Measurements from ENCODE around the gene FBLN5. TPM values are rescaled to one million over a fixed set of nuclear protein-coding genes. Genes with fewer than 3 reads are reported as not detected.

Gene FBLN5
- total and polyA plus RNA-seq, 11 donors: 26.0 to 129 (median 40.3) TPM

GRCh38 chr14:91935586-91935985 is 11.9 kb downstream of the FBLN5 start:
- no peaks in the 10 kb centered on the region for H3K9me3 ChIP-seq
- ATAC-seq: no peak
- no peaks in the 10 kb centered on the region for H3K27me3 ChIP-seq
- H3K4me3 ChIP-seq: no peak overlapping the region
- peaks cover 0 to 63% (median 10%) of the 10 kb centered on the region in 9 donors for H3K36me3 ChIP-seq
- intact Hi-C loops (cut with DNase I): no loop called here
- no peak for DNase-seq
- 89 to 95% (median 93%) methylated on average over 6 of the region's 6 CpGs for WGBS, 4 donors
- H3K27ac ChIP-seq: peak overlapping the region in 4 of 12 donors; percentile 33 to 68 (median 64)
- no peak for TF ChIP-seq CTCF (IDR thresholded peaks at IDR 0.05)
- no peak for TF ChIP-seq POLR2A (IDR thresholded peaks at IDR 0.05)
- peaks cover 0 to 18% (median 0%) of the 10 kb centered on the region in 12 donors for H3K4me1 ChIP-seq

GRCh38 chr14:91934554-91935285 is 12.8 kb downstream of the FBLN5 start:
- ATAC-seq (peak in 3 of 4 donors; percentile 36 to 63 (median 50)), DNase-seq (peak in 2 of 5 donors; percentile 46 to 47)
- Histone ChIP-seq H3K4me3 (no peak overlapping the region), H3K9me3 (no peaks in the 10 kb centered on the region), H3K4me1 (peaks cover 0 to 27% (median 0%) of the 10 kb centered on the region in 12 donors), H3K36me3 (peaks cover 0 to 57% (median 4%) of the 10 kb centered on the region in 9 donors), H3K27me3 (no peaks in the 10 kb centered on the region), H3K27ac (peak overlapping the region in 3 of 12 donors; percentile 33 to 68 (median 65))
- WGBS, 4 donors: 62 to 68% (median 65%) methylated on average over 8 of the region's 8 CpGs
- no peak for TF ChIP-seq CTCF (IDR thresholded peaks at IDR 0.05)
- no peak for TF ChIP-seq POLR2A (IDR thresholded peaks at IDR 0.05)
- intact Hi-C loops (cut with DNase I): no loop called here

- WGBS, 4 donors: 79 to 81% (median 80%) methylated on average over 10 to 11 of the region's 11 CpGs
- DNase-seq: no peak
- Histone ChIP-seq H3K4me3 (no peak overlapping the region), H3K9me3 (no peaks in the 10 kb centered on the region), H3K36me3 (peaks cover 0 to 28% (median 0%) of the 10 kb centered on the region in 9 donors), H3K27me3 (no peaks in the 10 kb centered on the region), H3K27ac (peak overlapping the region in 3 of 12 donors; percentile 1 to 43 (median 42)), H3K4me1 (peaks cover 0 to 43% (median 0%) of the 10 kb centered on the region in 12 donors)
- intact Hi-C loops (cut with DNase I): no loop called here
- TF ChIP-seq POLR2A (IDR thresholded peaks at IDR 0.05) (no peak), CTCF (IDR thresholded peaks at IDR 0.05) (no peak)
- ATAC-seq: peak; percentile 30 to 77 (median 64)
Measured at GRCh38 chr14:91931478-91932088, 15.9 kb downstream of the FBLN5 start.

GRCh38 chr14:91929700-91930099 is 17.8 kb downstream of the FBLN5 start:
- intact Hi-C loops (cut with DNase I): no loop called here
- no peak for TF ChIP-seq POLR2A (IDR thresholded peaks at IDR 0.05)
- no peak for TF ChIP-seq CTCF (IDR thresholded peaks at IDR 0.05)
- 62 to 74% (median 64%) methylated on average over 3 of the region's 3 CpGs for WGBS, 4 donors
- ATAC-seq (no peak), DNase-seq (no peak)
- Histone ChIP-seq H3K4me1 (peaks cover 0 to 59% (median 5%) of the 10 kb centered on the region in 12 donors), H3K36me3 (peaks cover 0 to 18% (median 0%) of the 10 kb centered on the region in 9 donors), H3K27ac (no peak overlapping the region), H3K9me3 (no peaks in the 10 kb centered on the region), H3K27me3 (no peaks in the 10 kb centered on the region), H3K4me3 (no peak overlapping the region)
